HEK293 (cell line): ENCODE results near the gene HDAC1.

Experiments
- BCL11A ChIP-seq: fragments of 450-650 bp; formaldehyde crosslinking; IDR thresholded peaks from 2 replicates; pipeline ENCODE4 v1.5.1; 2016; ENCODE audit warnings: low read depth, missing biosample characterization, missing genetic modification characterization
- GFI1B ChIP-seq: fragments of 450-650 bp; formaldehyde crosslinking; IDR thresholded peaks from 2 replicates; pipeline ENCODE4 v1.5.1; 2016; ENCODE audit warnings: missing biosample characterization, missing genetic modification characterization
- MYNN ChIP-seq: fragments of 450-650 bp; formaldehyde crosslinking; IDR thresholded peaks from 2 replicates; pipeline ENCODE4 v1.5.1; 2016; ENCODE audit warnings: missing biosample characterization, missing genetic modification characterization, borderline replicate concordance
- ZBTB20 ChIP-seq: fragments of 450-650 bp; formaldehyde crosslinking; IDR thresholded peaks from 2 replicates; pipeline ENCODE4 v1.5.1; 2016; ENCODE audit warnings: missing biosample characterization, missing genetic modification characterization
- ZBTB44 ChIP-seq: fragments of 450-650 bp; IDR thresholded peaks from 2 replicates; pipeline ENCODE4 v1.5.1; 2018; ENCODE audit warnings: missing biosample characterization, mild to moderate bottlenecking, missing genetic modification characterization
- ZFP41 ChIP-seq: fragments of 450-650 bp; formaldehyde crosslinking; IDR thresholded peaks from 2 replicates; pipeline ENCODE4 v1.5.1; 2016; ENCODE audit warnings: missing biosample characterization, missing genetic modification characterization, borderline replicate concordance
- ZNF114 ChIP-seq: fragments of 450-650 bp; formaldehyde crosslinking; IDR thresholded peaks from 2 replicates; pipeline ENCODE4 v1.5.0; 2017; ENCODE audit warnings: missing biosample characterization, missing genetic modification characterization
- ZNF121 ChIP-seq: fragments of 450-650 bp; formaldehyde crosslinking; IDR thresholded peaks from 2 replicates; pipeline ENCODE4 v1.5.1; 2016; ENCODE audit warnings: missing biosample characterization, missing genetic modification characterization
- ZNF140 ChIP-seq: fragments of 450-650 bp; formaldehyde crosslinking; IDR thresholded peaks from 2 replicates; pipeline ENCODE4 v1.5.1; 2016; ENCODE audit warnings: missing biosample characterization, missing genetic modification characterization
- ZNF174 ChIP-seq: fragments of 450-650 bp; formaldehyde crosslinking; IDR thresholded peaks from 2 replicates; pipeline ENCODE4 v1.5.0; 2017; ENCODE audit warnings: missing biosample characterization, mild to moderate bottlenecking, missing genetic modification characterization
- ZNF175 ChIP-seq: fragments of 450-650 bp; formaldehyde crosslinking; IDR thresholded peaks from 2 replicates; pipeline ENCODE4 v1.5.1; 2016; ENCODE audit warnings: missing biosample characterization, missing genetic modification characterization
- ZNF2 ChIP-seq: fragments of 450-650 bp; formaldehyde crosslinking; IDR thresholded peaks from 2 replicates; pipeline ENCODE4 v1.5.1; 2016; ENCODE audit warnings: missing biosample characterization, missing genetic modification characterization
- ZNF221 ChIP-seq: fragments of 450-650 bp; formaldehyde crosslinking; IDR thresholded peaks from 2 replicates; pipeline ENCODE4 v1.5.1; 2017; ENCODE audit warnings: missing biosample characterization, missing genetic modification characterization, borderline replicate concordance
- ZNF266 ChIP-seq: fragments of 450-650 bp; formaldehyde crosslinking; IDR thresholded peaks from 2 replicates; pipeline ENCODE4 v1.5.1; 2016; ENCODE audit warnings: missing biosample characterization, missing genetic modification characterization, low read depth
- ZNF274 ChIP-seq, 2 experiments: fragments of 200-500 bp in 1 of 2; fragments of 450-650 bp in 1 of 2; sonication (Bioruptor generic) in 1 of 2; formaldehyde crosslinking in 1 of 2; IDR thresholded peaks; 2 replicates each; pipeline versions ENCODE4 v1.5.1 to v1.6.1; 2014 to 2016; ENCODE audit warnings: borderline replicate concordance in 1 of 2, inconsistent platforms in 1 of 2, low read length in 1 of 2, missing biosample characterization in 1 of 2, missing genetic modification characterization in 1 of 2
- ZNF335 ChIP-seq: fragments of 450-650 bp; formaldehyde crosslinking; conservative IDR thresholded peaks from 2 replicates; pipeline ENCODE4 v1.5.1; 2016; ENCODE audit warnings: missing biosample characterization, missing genetic modification characterization
- ZNF423 ChIP-seq: fragments of 450-650 bp; formaldehyde crosslinking; IDR thresholded peaks from 2 replicates; pipeline ENCODE4 v1.5.1; 2016; ENCODE audit warnings: missing biosample characterization, missing genetic modification characterization
- ZNF473 ChIP-seq: fragments of 450-650 bp; formaldehyde crosslinking; IDR thresholded peaks from 2 replicates; pipeline ENCODE4 v1.5.1; 2017; ENCODE audit warnings: missing biosample characterization, missing genetic modification characterization
- ZNF521 ChIP-seq: fragments of 450-650 bp; formaldehyde crosslinking; IDR thresholded peaks from 2 replicates; pipeline ENCODE4 v1.5.1; 2017; ENCODE audit warnings: missing biosample characterization, mild to moderate bottlenecking, missing genetic modification characterization
- ZNF571 ChIP-seq: fragments of 450-650 bp; formaldehyde crosslinking; IDR thresholded peaks from 2 replicates; pipeline ENCODE4 v1.5.0; 2017; ENCODE audit warnings: missing biosample characterization, missing genetic modification characterization
- ZNF623 ChIP-seq: fragments of 450-650 bp; formaldehyde crosslinking; IDR thresholded peaks from 2 replicates; pipeline ENCODE4 v1.5.1; 2016; ENCODE audit warnings: missing biosample characterization, missing genetic modification characterization
- ZNF747 ChIP-seq: fragments of 450-650 bp; formaldehyde crosslinking; IDR thresholded peaks from 2 replicates; pipeline ENCODE4 v1.5.1; 2016; ENCODE audit warnings: missing biosample characterization, missing genetic modification characterization
- ZNF76 ChIP-seq: fragments of 450-650 bp; formaldehyde crosslinking; IDR thresholded peaks from 2 replicates; pipeline ENCODE4; 2016; ENCODE audit warnings: low read depth, missing biosample characterization, missing genetic modification characterization, borderline replicate concordance
- ZNF776 ChIP-seq: fragments of 450-650 bp; formaldehyde crosslinking; IDR thresholded peaks from 2 replicates; pipeline ENCODE4 v1.5.0; 2017; ENCODE audit warnings: missing biosample characterization, missing genetic modification characterization, borderline replicate concordance
- ZNF777 ChIP-seq: fragments of 450-650 bp; formaldehyde crosslinking; IDR thresholded peaks from 2 replicates; pipeline ENCODE4 v1.5.1; 2017; ENCODE audit warnings: missing biosample characterization, missing genetic modification characterization, borderline replicate concordance
- ZNF792 ChIP-seq: fragments of 450-650 bp; formaldehyde crosslinking; IDR thresholded peaks from 2 replicates; pipeline ENCODE4 v1.5.1; 2016; ENCODE audit warnings: missing biosample characterization, missing genetic modification characterization
- ZSCAN16 ChIP-seq: fragments of 450-650 bp; formaldehyde crosslinking; IDR thresholded peaks from 2 replicates; pipeline ENCODE4 v1.5.1; 2016; ENCODE audit warnings: missing biosample characterization, missing genetic modification characterization
- TF ChIP-seq, protein P1 (sequence below): fragments of 450-650 bp; formaldehyde crosslinking; IDR thresholded peaks from 2 replicates; pipeline ENCODE4 v1.5.1; 2016; ENCODE audit warnings: missing biosample characterization, missing genetic modification characterization, borderline replicate concordance
- TF ChIP-seq, protein P2 (sequence below): fragments of 450-650 bp; formaldehyde crosslinking; IDR thresholded peaks from 2 replicates; pipeline ENCODE4 v1.5.1; 2017; ENCODE audit warnings: missing biosample characterization, missing genetic modification characterization
- TF ChIP-seq, protein P3 (sequence below): fragments of 450-650 bp; formaldehyde crosslinking; IDR thresholded peaks from 2 replicates; pipeline ENCODE4 v1.5.1; 2016; ENCODE audit warnings: missing biosample characterization, missing genetic modification characterization
- TF ChIP-seq, protein P4 (sequence below): fragments of 450-650 bp; formaldehyde crosslinking; IDR thresholded peaks from 2 replicates; pipeline ENCODE4 v1.5.1; 2016; ENCODE audit warnings: missing biosample characterization, missing genetic modification characterization

Gene HDAC1

DNA sequence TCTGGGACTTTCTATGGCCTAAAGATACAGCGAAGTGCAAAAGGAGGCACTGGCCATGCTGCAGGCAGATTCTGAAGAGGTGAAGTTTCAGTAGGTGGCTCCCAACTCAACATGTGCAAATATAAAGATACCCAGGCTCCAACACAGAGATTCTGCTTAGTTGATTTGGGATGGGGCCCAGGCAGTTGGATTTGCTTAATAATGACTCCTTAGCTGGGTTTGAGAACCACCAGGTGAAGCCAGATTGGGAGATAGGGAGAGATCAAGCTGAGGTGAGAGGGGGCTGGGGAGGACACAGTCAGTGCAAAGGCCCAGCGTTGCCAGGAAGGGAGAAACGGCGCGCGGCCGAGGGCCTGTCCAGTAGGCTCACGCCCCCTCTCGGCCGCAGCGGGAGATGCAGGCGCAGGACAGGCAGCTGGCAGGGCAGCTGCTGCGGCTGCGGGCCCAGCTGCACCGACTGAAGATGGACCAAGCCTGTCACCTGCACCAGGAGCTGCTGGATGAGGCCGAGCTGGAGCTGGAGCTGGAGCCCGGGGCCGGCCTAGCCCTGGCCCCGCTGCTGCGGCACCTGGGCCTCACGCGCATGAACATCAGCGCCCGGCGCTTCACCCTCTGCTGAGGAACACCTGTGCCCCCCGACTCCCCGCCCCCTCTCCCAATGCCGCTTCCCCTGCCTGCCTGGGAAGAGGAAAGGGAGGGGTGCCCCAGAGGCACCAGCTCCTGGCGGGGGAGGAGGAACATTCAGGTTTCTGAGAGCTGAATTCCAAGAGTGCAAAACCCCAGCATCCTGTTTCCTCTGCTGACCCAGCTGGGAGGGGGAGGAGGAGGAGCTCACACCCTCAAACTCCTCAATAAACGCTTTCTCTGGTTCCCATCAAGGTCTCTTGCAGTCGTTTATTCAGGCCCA lies 43.6 kb upstream of the HDAC1 start (continued):
- TF ChIP-seq, protein P1, sequence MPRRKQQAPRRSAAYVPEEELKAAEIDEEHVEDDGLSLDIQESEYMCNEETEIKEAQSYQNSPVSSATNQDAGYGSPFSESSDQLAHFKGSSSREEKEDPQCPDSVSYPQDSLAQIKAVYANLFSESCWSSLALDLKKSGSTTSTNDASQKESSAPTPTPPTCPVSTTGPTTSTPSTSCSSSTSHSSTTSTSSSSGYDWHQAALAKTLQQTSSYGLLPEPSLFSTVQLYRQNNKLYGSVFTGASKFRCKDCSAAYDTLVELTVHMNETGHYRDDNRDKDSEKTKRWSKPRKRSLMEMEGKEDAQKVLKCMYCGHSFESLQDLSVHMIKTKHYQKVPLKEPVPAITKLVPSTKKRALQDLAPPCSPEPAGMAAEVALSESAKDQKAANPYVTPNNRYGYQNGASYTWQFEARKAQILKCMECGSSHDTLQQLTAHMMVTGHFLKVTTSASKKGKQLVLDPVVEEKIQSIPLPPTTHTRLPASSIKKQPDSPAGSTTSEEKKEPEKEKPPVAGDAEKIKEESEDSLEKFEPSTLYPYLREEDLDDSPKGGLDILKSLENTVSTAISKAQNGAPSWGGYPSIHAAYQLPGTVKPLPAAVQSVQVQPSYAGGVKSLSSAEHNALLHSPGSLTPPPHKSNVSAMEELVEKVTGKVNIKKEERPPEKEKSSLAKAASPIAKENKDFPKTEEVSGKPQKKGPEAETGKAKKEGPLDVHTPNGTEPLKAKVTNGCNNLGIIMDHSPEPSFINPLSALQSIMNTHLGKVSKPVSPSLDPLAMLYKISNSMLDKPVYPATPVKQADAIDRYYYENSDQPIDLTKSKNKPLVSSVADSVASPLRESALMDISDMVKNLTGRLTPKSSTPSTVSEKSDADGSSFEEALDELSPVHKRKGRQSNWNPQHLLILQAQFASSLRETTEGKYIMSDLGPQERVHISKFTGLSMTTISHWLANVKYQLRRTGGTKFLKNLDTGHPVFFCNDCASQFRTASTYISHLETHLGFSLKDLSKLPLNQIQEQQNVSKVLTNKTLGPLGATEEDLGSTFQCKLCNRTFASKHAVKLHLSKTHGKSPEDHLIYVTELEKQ (tag by site-specific recombination): no peak
- TF ChIP-seq ZNF747 (tag by site-specific recombination): no peak
- peak; percentile 80 for TF ChIP-seq ZNF2 (tag by site-specific recombination)
- TF ChIP-seq ZNF114 (tag by site-specific recombination): no peak
- TF ChIP-seq, protein P2, sequence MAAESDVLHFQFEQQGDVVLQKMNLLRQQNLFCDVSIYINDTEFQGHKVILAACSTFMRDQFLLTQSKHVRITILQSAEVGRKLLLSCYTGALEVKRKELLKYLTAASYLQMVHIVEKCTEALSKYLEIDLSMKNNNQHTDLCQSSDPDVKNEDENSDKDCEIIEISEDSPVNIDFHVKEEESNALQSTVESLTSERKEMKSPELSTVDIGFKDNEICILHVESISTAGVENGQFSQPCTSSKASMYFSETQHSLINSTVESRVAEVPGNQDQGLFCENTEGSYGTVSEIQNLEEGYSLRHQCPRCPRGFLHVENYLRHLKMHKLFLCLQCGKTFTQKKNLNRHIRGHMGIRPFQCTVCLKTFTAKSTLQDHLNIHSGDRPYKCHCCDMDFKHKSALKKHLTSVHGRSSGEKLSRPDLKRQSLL (tag by site-specific recombination): peak; percentile 49; the same call in 1 of the 2 replicates
- TF ChIP-seq MYNN: no peak
- TF ChIP-seq BCL11A: peak; percentile 61; the same call in 1 of the 2 replicates
- no peak for TF ChIP-seq ZNF140
- no peak for TF ChIP-seq ZNF521 (tag by site-specific recombination)
- TF ChIP-seq ZNF792 (tag by site-specific recombination): no peak
- no peak for TF ChIP-seq ZNF473 (tag by site-specific recombination)
- no peak for TF ChIP-seq ZNF423
- TF ChIP-seq ZNF175 (tag by site-specific recombination): no peak
- TF ChIP-seq ZBTB20 (tag by site-specific recombination): no peak; the same call in 1 of the 2 replicates
- no peak for TF ChIP-seq ZNF76 (tag by site-specific recombination)
- TF ChIP-seq ZFP41: no peak
- TF ChIP-seq ZSCAN16: no peak
- no peak for TF ChIP-seq ZNF571 (tag by site-specific recombination)
- TF ChIP-seq ZNF121 (tag by site-specific recombination): no peak; the same call in 1 of the 2 replicates
- TF ChIP-seq GFI1B (tag by site-specific recombination): no peak
- no peak for TF ChIP-seq ZNF777 (tag by site-specific recombination)
- TF ChIP-seq, protein P3, sequence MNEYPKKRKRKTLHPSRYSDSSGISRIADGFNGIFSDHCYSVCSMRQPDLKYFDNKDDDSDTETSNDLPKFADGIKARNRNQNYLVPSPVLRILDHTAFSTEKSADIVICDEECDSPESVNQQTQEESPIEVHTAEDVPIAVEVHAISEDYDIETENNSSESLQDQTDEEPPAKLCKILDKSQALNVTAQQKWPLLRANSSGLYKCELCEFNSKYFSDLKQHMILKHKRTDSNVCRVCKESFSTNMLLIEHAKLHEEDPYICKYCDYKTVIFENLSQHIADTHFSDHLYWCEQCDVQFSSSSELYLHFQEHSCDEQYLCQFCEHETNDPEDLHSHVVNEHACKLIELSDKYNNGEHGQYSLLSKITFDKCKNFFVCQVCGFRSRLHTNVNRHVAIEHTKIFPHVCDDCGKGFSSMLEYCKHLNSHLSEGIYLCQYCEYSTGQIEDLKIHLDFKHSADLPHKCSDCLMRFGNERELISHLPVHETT (tag by site-specific recombination): peak; percentile 69; the same call in 1 of the 2 replicates
- TF ChIP-seq ZNF174 (tag by site-specific recombination): no peak
- no peak for TF ChIP-seq ZNF776 (tag by site-specific recombination)
- TF ChIP-seq, protein P4, sequence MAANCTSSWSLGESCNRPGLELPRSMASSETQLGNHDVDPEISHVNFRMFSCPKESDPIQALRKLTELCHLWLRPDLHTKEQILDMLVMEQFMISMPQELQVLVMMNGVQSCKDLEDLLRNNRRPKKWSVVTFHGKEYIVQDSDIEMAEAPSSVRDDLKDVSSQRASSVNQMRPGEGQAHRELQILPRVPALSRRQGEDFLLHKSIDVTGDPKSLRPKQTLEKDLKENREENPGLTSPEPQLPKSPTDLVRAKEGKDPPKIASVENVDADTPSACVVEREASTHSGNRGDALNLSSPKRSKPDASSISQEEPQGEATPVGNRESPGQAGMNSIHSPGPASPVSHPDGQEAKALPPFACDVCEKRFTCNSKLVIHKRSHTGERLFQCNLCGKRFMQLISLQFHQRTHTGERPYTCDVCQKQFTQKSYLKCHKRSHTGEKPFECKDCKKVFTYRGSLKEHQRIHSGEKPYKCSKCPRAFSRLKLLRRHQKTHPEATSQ (tag by site-specific recombination): peak; percentile 74; the same call in 1 of the 2 replicates
- TF ChIP-seq ZNF274 (IDR thresholded peaks at IDR 0.05; ENCODE audit: low read length): no peak
- no peak for TF ChIP-seq ZNF274 (tag by site-specific recombination; IDR thresholded peaks at IDR 0.05; ENCODE audit: borderline replicate concordance)
- TF ChIP-seq ZNF266 (tag by site-specific recombination): no peak
- no peak for TF ChIP-seq ZNF221 (tag by site-specific recombination)
- TF ChIP-seq ZBTB44 (tag by site-specific recombination): peak; percentile 92
- TF ChIP-seq ZNF335 (tag by site-specific recombination): peak; percentile 85
- TF ChIP-seq ZNF623 (tag by site-specific recombination): peak; percentile 100
